Pancreas (tissue), 10 donors: ENCODE data around the gene HSD17B4. TPM values are rescaled to one million over a fixed set of nuclear protein-coding genes. Genes with fewer than 3 reads are reported as not detected.

Experiments
- ATAC-seq, 4 donors: fragments of 200-7000 bp; cut with Tn5 transposase; one replicate each; pipeline versions ENCODE4 v1.8.0 to v1.9.1; 2020; ENCODE audit warnings: mild to moderate bottlenecking in 4 of 4, moderate library complexity in 4 of 4
- DNase-seq, 6 donors: peaks; one replicate each; pipeline ENCODE4 v3.0.0-alpha.2; 2020
- FAIRE-seq: peaks from 2 replicates; lab custom pipeline; 2012; peaks lifted over from hg19 to GRCh38; lab: Jason Lieb, UNC
- H3K27ac ChIP-seq, 4 donors: fragments of 200-600 bp; sonication (generic); 1 replicate in 3 of 4; 2 replicates in 1 of 4; pipeline versions ENCODE4 v1.5.0 to v1.8.0; 2020
- H3K27me3 ChIP-seq, 4 donors: fragments of 200-600 bp; one replicate each; pipeline ENCODE4 v1.8.0; 2021
- H3K36me3 ChIP-seq, 3 donors: fragments of 200-600 bp; sonication (generic) in 1 of 3; one replicate each; pipeline versions ENCODE4 v1.5.0 to v1.8.0; 2020 to 2021
- H3K4me1 ChIP-seq, 3 donors: fragments of 200-600 bp; one replicate each; pipeline ENCODE4 v1.8.0; 2021
- H3K4me3 ChIP-seq, 4 donors: fragments of 200-600 bp; sonication (generic) in 2 of 4; one replicate each; pipeline versions ENCODE4 v1.5.0 to v1.8.0; 2020 to 2021
- H3K9me3 ChIP-seq, 4 donors: fragments of 200-600 bp; one replicate each; pipeline ENCODE4 v1.8.0; 2021
- CTCF ChIP-seq, 4 donors: fragments of 200-600 bp; sonication (generic) in 3 of 4; IDR thresholded peaks; one replicate each; pipeline versions ENCODE4 v1.5.0 to v1.8.0; 2021; ENCODE audit warnings: antibody characterized with exemption in 4 of 4
- WGBS, 2 donors: extraction: QIAGEN DNeasy Blood & Tissue Kit; methylation state at CpG; one replicate each; pipeline ENCODE4 v1.1.7; 2013; 5-methylcytosine and 5-hydroxymethylcytosine counted together
- intact Hi-C, 3 donors: fragments of 100-400 bp; cut with DNase I; formaldehyde crosslinking; loops; one replicate each; pipeline versions ENCODE4 v1.11.1 to v1.14.2; 2022
- polyA plus RNA-seq, 2 donors: library from polyadenylated mRNA; stranded (reverse); fragments of 200-250 nt; gene quantifications; one replicate each; pipeline ENCODE4 v1.2.3, GENCODE V29; 2013
- total RNA-seq, 6 donors: library from RNA; stranded (reverse); fragmentation: NEBNext Ultra II Directional in 4 of 6; extraction: Animal tissue kit (Norgen Biotek cat#: 25700) in 4 of 6; gene quantifications; one replicate each; pipeline versions ENCODE4 v1.2.1 to v1.2.4, GENCODE V29; 2021 to 2023
- donor health status: healthy with polysubstance abuse.
- donor health status: DM: no; HTN: no; CAD: no; lungs with moderate emphysema.
- donor health status: DM: no; HTN: no; CAD: no.
- donor health status: control.
- donor health status: control.
- donor health status: Bipolar disorder and iron deficiency.
- donor health status: DM: yes; HTN: yes; CAD: no.
- donor health status: DM: no; HTN: no; CAD: no.
- donor health status: DM: no; HTN: no; CAD: no.
- donor health status: DM: yes; HTN: yes; CAD: no.

The HSD17B4 gene
- total and polyA plus RNA-seq, 8 donors = 120 to 152 (median 130) TPM

GRCh38 chr5:119583684-119584083 lies 131.4 kb downstream of the HSD17B4 start:
- no peak overlapping the region for H3K4me3 ChIP-seq
- FAIRE-seq = no peak
- TF ChIP-seq CTCF (IDR thresholded peaks at IDR 0.05) = no peak

More at GRCh38 chr5:119583684-119584083, 131.4 kb downstream of the HSD17B4 start:
- H3K36me3 ChIP-seq = no peaks in the 10 kb centered on the region
- H3K9me3 ChIP-seq = no peaks in the 10 kb centered on the region
- DNase-seq (no peak), ATAC-seq (no peak)
- no peak overlapping the region for H3K27ac ChIP-seq
- H3K4me1 ChIP-seq = no peaks in the 10 kb centered on the region
- intact Hi-C loops = loop anchor here in 2 of 3 donors (10.0 kb wide), 2 partner anchors 151 to 161 kb away; no protein-coding TSS in a partner anchor
- no peaks in the 10 kb centered on the region for H3K27me3 ChIP-seq
- WGBS, 2 donors = 44 to 51% methylated on average over 3 of the region's 3 CpGs

Other genes with a start within 250 kb of the HSD17B4 start
- gene TNFAIP8, start 96.5 kb upstream of the HSD17B4 start, total RNA-seq = 10 to 100 TPM in 3 of 6 donors, 1 to 10 TPM in 3; 7.5 to 14.2 (median 10.6) TPM
- gene TNFAIP8, start 96.5 kb upstream of the HSD17B4 start, polyA plus RNA-seq = 1 to 10 TPM; 5.7 to 7.7 TPM
- gene FAM170A, start 177.1 kb downstream of the HSD17B4 start, total RNA-seq = not detected
- under 1 TPM in 1 of 2 donors, not detected in 1; 0.15 TPM for gene FAM170A, start 177.1 kb downstream of the HSD17B4 start, polyA plus RNA-seq